NB4 (cell line): ENCODE measurements around the gene ANKRD39.

ENCODE experiments used
- DNase-seq: peaks from one replicate; pipeline ENCODE4 v3.0.0; 2010; ENCODE audit warnings: low read depth
- H3K4me3 ChIP-seq: one replicate; pipeline ENCODE4 v1.5.1; 2011; ENCODE audit warnings: mild to moderate bottlenecking, low read depth, low read length, moderate library complexity
- MYC ChIP-seq: IDR thresholded peaks from 2 replicates; pipeline ENCODE4 v1.6.1; 2011; ENCODE audit warnings: low read depth, low read length
- POLR2A ChIP-seq: IDR thresholded peaks from 2 replicates; pipeline ENCODE4 v1.6.1; 2011; ENCODE audit warnings: mild to moderate bottlenecking; ENCODE audit not compliant: insufficient read length; ENCODE audit errors: extremely low read depth
- TF ChIP-seq, protein P1 (sequence below): IDR thresholded peaks from one replicate; pipeline ENCODE4 v1.5.1; 2012; ENCODE audit warnings: low read depth, low read length
- TF ChIP-seq, protein P2 (sequence below): IDR thresholded peaks from 2 replicates; pipeline ENCODE4 v1.6.1; 2011; ENCODE audit warnings: low read depth, low read length

The ANKRD39 gene

DNA sequence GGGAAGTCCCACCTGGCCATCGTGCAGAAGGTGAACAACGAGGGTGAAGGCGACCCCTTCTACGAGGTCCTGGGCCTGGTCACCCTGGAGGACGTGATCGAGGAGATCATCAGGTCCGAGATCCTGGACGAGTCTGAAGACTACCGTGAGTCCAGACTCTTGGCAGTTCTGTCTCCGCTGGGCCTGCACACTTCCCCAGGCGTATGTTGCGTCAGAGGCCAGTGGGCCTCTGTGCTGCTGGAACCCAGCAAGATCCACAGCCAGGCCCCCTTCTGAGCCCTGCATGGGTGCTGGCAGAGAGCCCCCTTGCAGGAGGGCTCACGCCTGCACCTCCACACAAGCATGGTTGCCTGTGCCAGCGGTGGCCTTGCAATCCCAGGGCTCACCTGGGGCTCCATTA lies 32.8 kb downstream of the ANKRD39 start:
- TF ChIP-seq, protein P1, sequence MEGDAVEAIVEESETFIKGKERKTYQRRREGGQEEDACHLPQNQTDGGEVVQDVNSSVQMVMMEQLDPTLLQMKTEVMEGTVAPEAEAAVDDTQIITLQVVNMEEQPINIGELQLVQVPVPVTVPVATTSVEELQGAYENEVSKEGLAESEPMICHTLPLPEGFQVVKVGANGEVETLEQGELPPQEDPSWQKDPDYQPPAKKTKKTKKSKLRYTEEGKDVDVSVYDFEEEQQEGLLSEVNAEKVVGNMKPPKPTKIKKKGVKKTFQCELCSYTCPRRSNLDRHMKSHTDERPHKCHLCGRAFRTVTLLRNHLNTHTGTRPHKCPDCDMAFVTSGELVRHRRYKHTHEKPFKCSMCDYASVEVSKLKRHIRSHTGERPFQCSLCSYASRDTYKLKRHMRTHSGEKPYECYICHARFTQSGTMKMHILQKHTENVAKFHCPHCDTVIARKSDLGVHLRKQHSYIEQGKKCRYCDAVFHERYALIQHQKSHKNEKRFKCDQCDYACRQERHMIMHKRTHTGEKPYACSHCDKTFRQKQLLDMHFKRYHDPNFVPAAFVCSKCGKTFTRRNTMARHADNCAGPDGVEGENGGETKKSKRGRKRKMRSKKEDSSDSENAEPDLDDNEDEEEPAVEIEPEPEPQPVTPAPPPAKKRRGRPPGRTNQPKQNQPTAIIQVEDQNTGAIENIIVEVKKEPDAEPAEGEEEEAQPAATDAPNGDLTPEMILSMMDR = no peak
- no peak for TF ChIP-seq MYC
- no peak for TF ChIP-seq POLR2A
- TF ChIP-seq, protein P2, sequence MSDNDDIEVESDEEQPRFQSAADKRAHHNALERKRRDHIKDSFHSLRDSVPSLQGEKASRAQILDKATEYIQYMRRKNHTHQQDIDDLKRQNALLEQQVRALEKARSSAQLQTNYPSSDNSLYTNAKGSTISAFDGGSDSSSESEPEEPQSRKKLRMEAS = no peak
- H3K4me3 ChIP-seq = no peak overlapping the region
- no peak for DNase-seq

DNA sequence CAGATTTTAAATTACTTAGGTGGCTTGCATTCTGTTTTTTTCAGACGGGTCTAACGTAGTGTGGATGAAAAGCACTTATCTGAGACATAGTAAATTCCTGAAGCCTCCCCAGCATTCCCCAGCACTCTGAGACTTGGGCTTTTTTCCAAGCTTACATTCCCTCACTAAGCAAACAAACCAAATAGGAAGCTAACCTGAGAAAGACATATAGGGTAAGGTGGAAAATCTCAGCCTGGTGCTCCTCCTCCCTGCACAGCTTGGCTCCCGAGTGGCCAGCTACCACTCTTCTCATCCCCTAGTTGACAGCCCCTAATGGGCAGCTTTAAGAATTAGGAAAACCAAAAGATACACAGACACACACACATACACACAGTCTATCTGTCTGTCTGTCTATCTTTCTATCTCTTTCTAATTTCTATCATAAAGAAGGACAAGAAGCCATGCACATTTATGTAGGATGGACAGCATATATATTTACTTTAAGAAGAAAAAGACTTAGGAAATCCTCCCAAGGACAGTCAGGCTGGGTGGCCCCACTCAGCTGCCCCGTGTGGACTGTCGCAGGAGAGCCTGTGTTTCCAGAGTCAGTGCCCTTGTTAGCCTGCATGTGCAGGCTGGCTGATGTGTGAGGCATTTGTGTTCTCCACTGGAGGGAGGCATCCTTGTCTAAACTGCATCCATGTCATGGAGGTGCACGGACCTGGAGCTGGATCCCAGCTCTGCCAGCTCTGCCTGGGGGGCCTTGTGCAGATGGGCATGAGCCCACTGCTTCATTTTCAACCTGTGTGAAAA lies 33.5 kb downstream of the ANKRD39 start:
- H3K4me3 ChIP-seq = no peak overlapping the region
- no peak for TF ChIP-seq POLR2A
- TF ChIP-seq, protein P2 = no peak
- TF ChIP-seq MYC = no peak
- TF ChIP-seq, protein P1 = no peak
- DNase-seq = no peak

DNA sequence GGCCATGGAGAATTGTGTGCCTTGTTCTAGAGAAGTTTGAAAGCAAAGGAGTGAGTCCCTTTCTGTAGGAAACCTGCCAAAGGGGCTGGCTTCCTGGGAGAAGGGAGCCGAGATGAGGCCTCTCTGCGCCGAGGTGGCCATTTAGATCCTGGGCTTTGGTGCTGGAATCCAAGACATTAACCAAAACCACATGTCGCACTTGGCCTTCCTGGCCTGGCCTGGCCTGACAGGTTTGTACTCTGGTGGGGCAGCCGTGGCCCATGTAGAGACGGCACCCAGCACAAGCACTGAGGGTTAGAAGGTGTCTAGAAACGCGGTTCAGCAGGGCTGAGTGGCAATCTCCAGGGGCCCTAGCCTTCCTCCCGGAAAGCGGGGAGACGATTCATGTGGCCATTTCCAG lies 34.6 kb downstream of the ANKRD39 start:
- TF ChIP-seq, protein P2 = no peak
- TF ChIP-seq POLR2A (no peak), MYC (no peak)
- TF ChIP-seq, protein P1 = no peak
- no peak for DNase-seq

DNA sequence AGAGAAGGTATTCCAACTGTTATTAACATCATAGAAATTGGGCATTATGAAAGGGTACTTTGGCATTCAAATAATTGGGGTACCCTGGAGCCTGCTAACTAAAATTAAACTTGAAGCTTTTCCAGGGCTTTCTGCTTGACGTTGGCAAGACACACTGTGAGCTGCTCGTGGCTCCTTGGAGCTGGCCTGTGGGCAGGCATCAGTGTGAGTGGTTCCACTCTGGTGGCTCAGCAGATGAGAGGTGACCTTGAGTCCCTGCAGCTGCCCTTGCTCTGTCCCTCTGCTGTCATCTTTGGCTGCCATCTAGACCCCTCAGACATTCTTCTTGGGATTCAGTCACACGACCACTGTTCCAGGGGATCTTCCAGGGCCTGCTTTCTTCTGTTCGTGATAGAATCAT lies 35.0 kb downstream of the ANKRD39 start:
- no peak overlapping the region for H3K4me3 ChIP-seq
- TF ChIP-seq, protein P2 = no peak
- TF ChIP-seq MYC = no peak
- TF ChIP-seq, protein P1 = no peak
- TF ChIP-seq POLR2A = no peak
- no peak for DNase-seq

More for the DNA sequence above, 34.6 kb downstream of the ANKRD39 start:
- H3K4me3 ChIP-seq = no peak overlapping the region

DNA sequence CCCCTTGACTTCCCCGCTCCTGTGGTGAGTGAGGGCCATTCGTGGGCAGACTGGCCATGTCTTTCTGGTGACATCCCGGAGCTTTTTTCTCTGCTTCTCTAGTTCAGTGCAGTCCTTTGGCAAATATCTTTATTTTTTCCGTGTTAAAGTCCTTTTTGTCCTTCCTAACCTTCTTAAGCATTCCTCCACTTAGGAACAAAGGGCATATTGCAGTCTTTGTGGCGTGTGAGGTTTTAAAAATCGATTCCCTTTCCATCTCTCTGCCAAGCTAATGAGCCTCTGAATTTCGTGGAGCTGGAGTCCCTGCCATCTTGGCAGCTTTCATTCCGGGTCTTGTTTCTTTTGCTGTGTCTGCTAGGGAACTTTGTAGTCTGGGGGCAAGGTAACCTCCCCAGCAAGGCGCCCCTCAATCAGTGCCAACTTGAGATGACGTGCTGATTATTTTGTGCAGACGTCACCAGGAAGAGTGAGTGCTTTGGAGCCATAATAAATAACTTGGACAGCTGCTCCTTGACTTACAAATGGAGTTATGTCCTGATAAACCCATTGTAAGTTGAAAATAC lies 36.6 kb downstream of the ANKRD39 start:
- TF ChIP-seq, protein P1 = no peak
- TF ChIP-seq POLR2A (no peak), MYC (no peak)
- TF ChIP-seq, protein P2 = no peak
- H3K4me3 ChIP-seq = no peak overlapping the region
- DNase-seq = no peak
